Measurements from ENCODE around the gene CEP170B.
"Not testable (repeated sequence)": the region's sequence is repeated elsewhere in the genome, so short reads cannot be mapped to it uniquely, and the experiment has no call there.

Gene CEP170B

GRCh38 chr14:104931771-104932675, 67.0 kb downstream of the CEP170B start:
- no peak for DNase-seq (ENCODE audit: low read depth)

DNA sequence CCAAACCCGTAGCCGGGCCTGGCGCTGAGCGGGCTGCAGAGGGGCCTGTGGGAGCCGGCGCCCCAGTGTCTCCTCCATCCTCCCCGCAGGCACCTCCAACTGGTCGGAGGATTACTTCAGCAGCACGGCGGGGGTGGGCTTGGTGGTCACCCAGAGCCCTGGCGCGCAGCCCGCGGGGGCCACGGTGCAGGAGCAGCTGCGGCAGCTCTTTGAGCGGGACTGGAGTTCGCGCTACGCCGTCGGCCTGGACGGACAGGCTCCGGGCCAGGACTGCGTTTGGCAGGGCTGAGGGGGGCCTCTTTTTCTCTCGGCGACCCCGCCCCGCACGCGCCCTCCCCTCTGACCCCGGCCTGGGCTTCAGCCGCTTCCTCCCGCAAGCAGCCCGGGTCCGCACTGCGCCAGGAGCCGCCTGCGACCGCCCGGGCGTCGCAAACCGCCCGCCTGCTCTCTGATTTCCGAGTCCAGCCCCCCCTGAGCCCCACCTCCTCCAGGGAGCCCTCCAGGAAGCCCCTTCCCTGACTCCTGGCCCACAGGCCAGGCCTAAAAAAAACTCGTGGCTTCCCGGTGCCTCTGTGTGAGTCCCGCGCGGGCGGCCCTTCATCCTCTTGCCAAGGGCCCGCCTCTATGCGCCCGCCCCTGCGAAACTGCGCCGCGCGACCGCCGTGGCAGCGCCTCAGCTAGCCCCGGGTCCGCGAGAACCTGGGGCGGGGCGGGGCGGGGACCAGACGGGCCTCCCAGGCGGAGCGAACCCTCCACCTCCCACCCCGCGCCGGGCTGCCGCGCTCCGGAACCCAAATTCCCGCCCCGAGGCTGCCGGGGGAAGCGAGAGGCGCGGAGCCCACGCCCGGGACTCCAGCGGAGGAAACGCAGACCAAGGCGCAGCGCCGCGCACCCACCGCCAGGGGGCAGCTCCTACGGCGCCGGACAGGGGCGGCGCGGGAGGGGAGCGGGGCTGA, 67.9 kb downstream of the CEP170B start:
- peak; percentile 63 for DNase-seq (ENCODE audit: low read depth)

- no peak for DNase-seq (ENCODE audit: low read depth)
These were observed 69.0 kb downstream of the CEP170B start for GRCh38 chr14:104933746-104934733.

DNA sequence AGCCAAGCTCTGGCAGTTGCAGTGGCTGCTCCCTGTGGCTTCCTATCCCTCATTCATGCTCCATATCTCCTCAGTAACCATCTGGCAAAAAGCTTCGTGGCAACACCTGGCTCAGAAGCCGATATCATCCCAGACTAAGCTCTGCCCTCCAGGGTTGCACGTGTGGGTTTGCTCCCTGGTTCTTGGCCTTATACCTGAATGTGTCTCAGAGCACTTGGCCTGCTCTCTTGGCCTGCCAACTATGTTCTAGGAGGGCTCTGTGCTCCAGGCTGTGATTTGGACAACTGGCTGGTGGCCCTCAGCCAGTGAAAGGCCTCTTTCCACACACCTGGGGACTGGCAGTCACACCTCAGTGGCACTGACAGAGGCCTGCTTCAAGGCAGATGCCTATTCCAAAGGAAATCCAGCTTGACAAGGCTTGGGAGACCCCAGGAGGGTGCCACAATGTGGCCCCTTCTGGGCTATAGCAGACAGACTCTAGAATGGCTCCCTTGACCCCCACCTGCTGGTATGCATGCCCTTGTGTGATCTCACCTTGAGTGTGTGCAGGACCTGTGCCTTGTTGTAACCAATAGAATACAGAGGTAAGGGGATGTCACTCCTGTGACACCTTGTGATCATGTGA, 70.1 kb downstream of the CEP170B start:
- DNase-seq (ENCODE audit: low read depth): no peak

GRCh38 chr14:104935955-104936354, 70.9 kb downstream of the CEP170B start:
- no peak for DNase-seq (ENCODE audit: low read depth)

DNA sequence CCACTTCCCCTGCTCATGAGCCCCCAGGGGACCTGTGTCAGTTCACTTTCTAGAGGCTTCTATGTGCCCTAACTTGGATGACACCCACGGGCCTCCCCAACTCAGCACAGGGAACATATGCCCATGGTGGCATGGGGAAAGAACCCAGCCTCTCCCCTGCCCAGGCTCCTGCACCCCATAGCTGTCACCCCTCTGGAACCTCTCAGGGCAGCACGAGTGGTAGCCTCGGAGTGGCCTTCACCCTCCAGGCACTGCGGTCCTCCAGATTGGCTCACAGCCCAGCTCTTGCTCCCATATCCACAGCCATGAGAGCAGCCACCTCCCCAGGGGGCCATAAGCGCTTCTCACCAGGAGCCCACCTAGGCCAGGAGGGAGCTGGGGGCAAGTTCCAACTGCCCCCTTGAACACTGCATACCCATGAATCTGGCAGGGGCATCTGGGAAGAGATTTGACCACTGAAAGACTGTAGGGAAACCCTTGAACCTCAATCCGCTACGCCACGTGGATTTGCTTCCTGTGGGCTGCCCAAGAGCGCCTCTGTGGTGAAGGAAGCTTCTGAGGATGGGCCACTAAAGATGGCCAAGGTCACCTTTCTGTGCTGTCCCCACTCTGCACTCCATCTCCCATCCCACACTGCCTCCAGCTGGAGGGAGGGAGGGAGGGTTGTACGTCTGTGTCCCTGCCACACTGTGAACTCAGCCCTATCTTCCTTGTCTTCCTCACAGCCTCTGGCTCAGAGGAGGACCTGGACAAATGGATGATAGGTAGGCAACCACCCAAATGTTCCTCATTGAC, 71.5 kb downstream of the CEP170B start:
- DNase-seq (ENCODE audit: low read depth): no peak

GRCh38 chr14:104937161-104937560, 72.1 kb downstream of the CEP170B start:
- DNase-seq (ENCODE audit: low read depth): no peak

DNA sequence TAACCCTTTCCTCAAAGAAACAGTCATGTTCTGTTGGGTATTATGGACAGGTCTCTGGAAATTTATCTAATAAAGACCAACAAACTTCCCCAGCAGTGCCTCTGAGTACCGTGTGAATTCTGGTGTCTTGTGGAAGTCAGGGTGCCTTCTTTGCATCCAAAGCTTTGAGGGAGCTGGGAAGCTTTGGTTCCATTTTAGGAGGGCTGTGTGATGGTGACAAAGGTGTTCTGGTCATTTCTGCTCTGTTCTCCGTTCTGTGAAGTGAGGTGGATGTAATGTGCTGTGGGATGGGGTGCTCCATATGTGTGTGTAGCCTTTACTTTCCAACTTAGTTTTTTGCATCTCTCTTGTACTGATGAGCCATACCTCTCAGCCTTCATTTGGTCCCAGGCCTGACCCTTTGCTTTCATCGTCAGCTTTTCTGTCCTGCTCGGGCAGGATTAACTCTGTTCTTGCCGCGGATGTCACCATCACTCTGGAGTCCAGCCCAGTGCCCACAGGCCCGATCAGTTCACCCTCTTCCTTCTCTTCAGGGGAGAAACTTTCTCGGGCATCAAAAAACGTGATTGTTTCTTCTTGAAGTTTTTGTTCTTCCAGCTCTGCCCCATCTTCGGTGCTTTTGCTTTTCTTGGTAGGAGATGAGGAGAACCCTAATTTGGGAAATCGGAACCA, 72.8 kb downstream of the CEP170B start:
- DNase-seq (ENCODE audit: low read depth): no peak

DNA sequence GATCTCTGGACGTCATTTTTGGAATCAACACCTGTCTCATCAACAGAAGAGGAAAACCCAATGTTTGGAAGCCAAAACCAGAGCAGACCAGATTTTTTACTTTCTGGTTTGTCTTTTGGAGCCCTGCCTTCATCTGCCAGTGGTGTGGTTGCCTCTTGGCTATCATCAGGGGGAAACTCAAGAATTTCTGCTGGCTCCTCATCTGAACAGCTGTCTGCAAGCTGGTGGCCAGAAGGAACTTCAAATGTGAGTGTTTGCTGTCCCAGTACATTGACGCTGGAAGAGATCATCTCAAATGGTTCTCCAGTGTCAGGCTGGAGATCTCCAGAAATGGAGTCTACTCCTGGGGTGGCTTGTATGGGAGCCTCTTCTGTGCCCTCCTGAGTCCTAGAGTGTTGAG, 73.4 kb downstream of the CEP170B start:
- no peak for DNase-seq (ENCODE audit: low read depth)

DNA sequence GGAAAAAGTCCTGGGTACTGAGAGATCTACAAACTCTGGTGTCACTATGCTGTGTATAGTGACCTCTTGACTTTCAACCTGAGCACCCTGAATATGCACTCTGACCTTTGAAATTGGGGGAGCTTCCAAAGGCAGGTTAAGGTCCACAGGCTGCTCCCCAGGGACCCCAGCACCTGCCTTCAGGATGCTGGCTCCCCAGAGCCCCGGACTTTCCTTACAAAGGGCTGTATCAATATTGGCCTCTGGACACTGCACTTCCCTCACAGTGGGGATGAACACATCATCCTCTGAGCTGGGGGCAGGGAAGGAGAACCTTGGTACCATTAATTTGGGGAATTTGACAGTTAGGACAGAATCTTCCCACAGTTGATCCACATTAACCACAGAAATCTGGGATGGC, 73.9 kb downstream of the CEP170B start:
- DNase-seq (ENCODE audit: low read depth): no peak

- DNase-seq (ENCODE audit: low read depth): no peak
These were observed 74.8 kb downstream of the CEP170B start for GRCh38 chr14:104939666-104940410.

DNA sequence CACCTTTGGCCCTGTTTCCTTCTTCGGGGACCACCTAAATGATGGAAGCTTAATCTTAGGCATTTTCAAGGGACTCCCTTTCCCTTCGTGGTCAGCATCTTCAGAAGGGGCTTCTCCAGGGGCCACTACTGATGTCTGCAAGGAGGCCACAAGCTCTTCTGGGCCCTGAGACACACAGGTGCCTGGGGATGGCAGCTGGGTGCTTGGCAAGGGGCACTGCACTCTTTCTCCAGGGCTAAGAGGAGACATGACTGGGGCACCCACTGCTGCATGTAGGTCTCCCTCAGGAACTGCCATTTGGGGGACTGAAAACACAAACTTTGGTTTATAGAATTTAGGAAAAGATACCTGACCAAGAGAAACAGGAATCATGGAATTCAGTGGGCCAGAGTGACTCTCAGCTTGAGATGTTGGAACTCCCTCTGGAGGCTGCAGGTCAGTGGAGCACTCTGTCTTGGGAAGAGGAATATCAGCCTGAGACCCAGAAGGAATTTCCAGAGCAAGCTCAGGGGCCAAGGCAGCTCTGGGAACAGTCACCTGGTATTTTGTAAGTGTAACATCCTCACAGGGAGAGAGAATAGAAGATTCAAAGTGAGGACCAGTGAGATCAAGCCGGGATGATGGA, 75.6 kb downstream of the CEP170B start:
- no peak for DNase-seq (ENCODE audit: low read depth)

DNA sequence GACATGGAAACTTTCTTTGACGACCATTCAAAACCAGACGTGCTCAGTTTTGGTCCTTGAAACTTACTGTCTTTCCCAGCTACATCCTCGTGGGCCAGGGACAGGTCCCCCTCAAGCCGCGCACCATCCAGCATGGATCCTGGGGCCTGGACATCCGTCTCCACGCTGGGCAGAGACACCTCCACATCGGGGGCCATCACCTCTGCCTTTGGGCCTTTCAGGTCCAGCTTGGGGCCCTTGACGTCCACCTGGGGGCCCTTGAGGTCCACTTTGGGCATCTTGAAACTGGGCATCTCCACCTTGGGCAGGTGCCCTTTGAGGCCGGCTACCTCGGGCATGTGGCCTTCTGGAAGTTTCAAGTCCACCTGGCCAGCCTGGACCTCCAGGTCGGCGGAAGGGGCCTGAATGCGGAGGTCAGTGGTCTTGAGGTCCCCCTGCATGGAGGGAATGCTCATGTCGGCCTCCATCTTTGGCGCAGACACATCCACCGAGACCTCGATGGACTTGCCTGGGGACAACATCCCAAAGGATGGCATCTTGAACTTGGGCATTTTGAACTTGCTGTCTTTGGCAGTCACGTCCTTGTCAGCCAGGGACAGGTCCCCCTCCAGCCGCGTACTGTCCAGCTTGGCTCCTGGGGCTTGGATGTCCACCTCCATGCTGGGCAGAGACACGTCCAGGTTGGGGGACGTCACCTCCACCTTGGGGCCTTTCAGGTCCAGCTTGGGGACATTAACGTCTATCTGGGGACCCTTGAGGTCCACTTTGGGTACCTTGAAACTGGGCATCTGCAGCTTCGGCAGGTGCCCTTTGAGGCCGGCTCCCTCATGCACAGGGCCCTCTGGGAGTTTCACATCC, 76.7 kb downstream of the CEP170B start:
- DNase-seq (ENCODE audit: low read depth): no peak

DNA sequence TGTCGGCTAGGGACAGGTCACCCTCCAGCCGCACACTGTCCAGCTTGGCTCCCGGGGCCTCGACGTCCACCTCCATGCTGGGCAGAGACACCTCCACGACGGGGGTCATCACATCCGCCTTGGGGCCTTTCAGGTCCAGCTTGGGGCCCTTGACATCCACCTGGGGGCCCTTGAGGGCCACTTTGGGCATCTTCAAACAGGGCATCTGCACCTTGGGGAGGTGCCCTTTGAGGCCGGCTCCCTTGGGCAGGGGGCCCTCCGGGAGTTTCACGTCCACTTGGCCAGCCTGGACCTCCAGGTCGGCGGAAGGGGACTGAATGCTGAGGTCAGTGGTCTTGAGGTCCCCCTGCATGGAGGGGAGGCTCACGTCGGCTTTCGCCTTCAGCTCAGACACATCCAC, 77.5 kb downstream of the CEP170B start:
- no peak for DNase-seq (ENCODE audit: low read depth)

DNA sequence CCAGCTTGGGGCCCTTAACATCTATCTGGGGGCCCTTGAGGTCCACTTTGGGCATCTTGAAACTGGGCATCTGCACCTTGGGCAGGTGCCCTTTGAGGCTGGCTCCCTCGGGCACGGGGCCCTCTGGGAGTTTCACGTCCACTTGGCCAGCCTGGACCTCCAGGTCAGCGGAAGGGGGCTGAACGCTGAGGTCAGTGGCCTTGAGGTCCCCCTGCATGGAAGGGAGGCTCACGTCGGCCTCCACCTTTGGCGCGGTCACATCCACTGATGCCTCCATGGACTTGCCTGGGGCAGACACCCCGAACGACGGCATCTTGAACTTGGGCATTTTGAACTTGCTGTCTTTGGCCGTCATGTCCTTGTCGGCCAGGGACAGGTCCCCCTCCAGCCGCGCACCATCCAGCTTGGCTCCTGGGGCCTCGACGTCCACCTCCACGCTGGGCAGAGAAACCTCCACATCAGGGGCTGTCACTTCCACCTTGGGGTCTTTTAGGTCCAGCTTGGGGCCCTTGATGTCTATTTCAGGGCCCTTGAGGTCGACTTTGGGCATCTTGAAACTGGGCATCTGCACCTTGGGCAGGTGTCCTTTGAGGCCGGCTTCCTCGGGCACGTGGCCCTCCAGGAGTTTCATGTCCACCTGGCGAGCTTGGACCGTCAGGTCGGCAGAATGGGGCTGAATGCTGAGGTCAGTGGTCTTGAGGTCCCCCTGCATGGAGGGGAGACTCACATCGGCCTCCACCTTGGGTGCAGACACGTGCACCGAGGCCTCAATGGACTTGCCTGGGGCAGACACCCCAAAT, 78.3 kb downstream of the CEP170B start:
- not testable (repeated sequence) for DNase-seq (ENCODE audit: low read depth)

DNA sequence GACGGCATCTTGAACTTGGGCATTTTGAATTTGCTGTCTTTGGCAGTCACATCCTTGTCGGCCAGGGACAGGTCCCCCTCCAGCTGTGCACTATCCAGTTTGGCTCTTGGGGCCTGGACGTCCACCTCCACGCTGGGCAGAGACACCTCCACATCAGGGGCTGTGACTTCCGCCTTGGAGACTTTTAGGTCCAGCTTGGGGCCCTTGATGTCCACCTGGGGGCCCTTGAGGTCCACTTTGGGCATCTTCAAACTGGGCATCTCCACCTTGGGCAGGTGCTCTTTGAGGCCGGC, 78.9 kb downstream of the CEP170B start:
- not testable (repeated sequence) for DNase-seq (ENCODE audit: low read depth)
